Measurements from ENCODE around the gene CASP3.
"Not testable (repeated sequence)": the region's sequence is repeated elsewhere in the genome, so short reads cannot be mapped to it uniquely, and the experiment has no call there.

The CASP3 gene

GRCh38 chr4:184636897-184637296 is 12.3 kb downstream of the CASP3 start:
- Histone ChIP-seq H3K4me3 (ENCODE audit: low read depth, low read length) (no peak overlapping the region), H3K27ac (no peak overlapping the region), H3K36me3 (peaks cover 35% of the 10 kb centered on the region), H3K27me3 (ENCODE audit: insufficient read depth, low read depth, severe bottlenecking) (no peaks in the 10 kb centered on the region), H3K9me3 (ENCODE audit: severe bottlenecking) (no peaks in the 10 kb centered on the region)
- TF ChIP-seq CTCF (IDR thresholded peaks at IDR 0.05; ENCODE audit: low read depth, low read length): no peak
- DNase-seq: no peak

GRCh38 chr4:184636144-184636543 is 13.1 kb downstream of the CASP3 start:
- TF ChIP-seq CTCF (IDR thresholded peaks at IDR 0.05; ENCODE audit: low read depth, low read length): no peak
- H3K9me3 ChIP-seq (ENCODE audit: severe bottlenecking): no peaks in the 10 kb centered on the region
- peaks cover 39% of the 10 kb centered on the region for H3K36me3 ChIP-seq
- no peak overlapping the region for H3K4me3 ChIP-seq (ENCODE audit: low read depth, low read length)
- H3K27me3 ChIP-seq (ENCODE audit: insufficient read depth, low read depth, severe bottlenecking): no peaks in the 10 kb centered on the region
- no peak for DNase-seq
- H3K27ac ChIP-seq: no peak overlapping the region

- no peak overlapping the region for H3K27ac ChIP-seq
- H3K27me3 ChIP-seq (ENCODE audit: insufficient read depth, low read depth, severe bottlenecking): no peaks in the 10 kb centered on the region
- no peak for TF ChIP-seq CTCF (IDR thresholded peaks at IDR 0.05; ENCODE audit: low read depth, low read length)
- H3K9me3 ChIP-seq (ENCODE audit: severe bottlenecking): no peaks in the 10 kb centered on the region
- no peak for DNase-seq
- H3K4me3 ChIP-seq (ENCODE audit: low read depth, low read length): no peak overlapping the region
- peaks cover 46% of the 10 kb centered on the region for H3K36me3 ChIP-seq
Observed at GRCh38 chr4:184635381-184635780, 13.9 kb downstream of the CASP3 start.

GRCh38 chr4:184632842-184633241 is 16.4 kb downstream of the CASP3 start:
- TF ChIP-seq CTCF (IDR thresholded peaks at IDR 0.05; ENCODE audit: low read depth, low read length): no peak
- Histone ChIP-seq H3K27me3 (ENCODE audit: insufficient read depth, low read depth, severe bottlenecking) (no peaks in the 10 kb centered on the region), H3K9me3 (ENCODE audit: severe bottlenecking) (no peaks in the 10 kb centered on the region), H3K36me3 (peaks cover 59% of the 10 kb centered on the region), H3K4me3 (ENCODE audit: low read depth, low read length) (no peak overlapping the region), H3K27ac (no peak overlapping the region)
- DNase-seq: no peak

GRCh38 chr4:184628103-184628502 is 21.1 kb downstream of the CASP3 start:
- H3K27me3 ChIP-seq (ENCODE audit: insufficient read depth, low read depth, severe bottlenecking): no peaks in the 10 kb centered on the region
- peaks cover 35% of the 10 kb centered on the region for H3K36me3 ChIP-seq
- DNase-seq: no peak
- no peaks in the 10 kb centered on the region for H3K9me3 ChIP-seq (ENCODE audit: severe bottlenecking)
- no peak for TF ChIP-seq CTCF (IDR thresholded peaks at IDR 0.05; ENCODE audit: low read depth, low read length)
- H3K4me3 ChIP-seq (ENCODE audit: low read depth, low read length): no peak overlapping the region
- no peak overlapping the region for H3K27ac ChIP-seq

- not testable (repeated sequence) for H3K9me3 ChIP-seq (ENCODE audit: severe bottlenecking); H3K27me3 ChIP-seq (ENCODE audit: insufficient read depth, low read depth, severe bottlenecking); H3K27ac ChIP-seq; H3K4me3 ChIP-seq (ENCODE audit: low read depth, low read length); DNase-seq
- peaks cover 29% of the 10 kb centered on the region for H3K36me3 ChIP-seq
Observed at GRCh38 chr4:184625783-184626596, 23.3 kb downstream of the CASP3 start.
